Activated T-helper 1 cell treated with anti-CD3 and anti-CD28 coated beads, Interleukin-12 subunit alpha, Interleukin-12 subunit beta, Interleukin-2, Interleukin-4 antibody, amounts not matched to agents 30 ng/mL and 10 ng/mL and 1 ng/mL, durations not matched to agents 14 hours and 24 hours and 36 hours (primary cell): ENCODE measurements around the gene APBA3. TPM values are rescaled to one million over a fixed set of nuclear protein-coding genes. Genes with fewer than 3 reads are reported as not detected.
A peak's percentile ranks its signal among the peaks of the same experiment; 100 is the strongest.

Experiments used
- DNase-seq: peaks from one replicate; pipeline ENCODE4 v3.0.0; 2021; ENCODE audit warnings: low spot score
- H3K27ac Mint-ChIP-seq: one replicate; pipeline ENCODE4 v1.8.0; 2021; ENCODE audit warnings: mild to moderate bottlenecking, mixed read lengths
- H3K27me3 Mint-ChIP-seq: one replicate; pipeline ENCODE4 v1.8.0; 2022; ENCODE audit warnings: mild to moderate bottlenecking, moderate library complexity, mixed read lengths; ENCODE audit not compliant: insufficient read depth
- H3K36me3 Mint-ChIP-seq: one replicate; pipeline ENCODE4 v1.8.0; 2021; ENCODE audit warnings: low read depth, mixed read lengths
- H3K4me1 Mint-ChIP-seq: one replicate; pipeline ENCODE4 v1.8.0; 2021; ENCODE audit warnings: low read depth, mixed read lengths
- H3K4me3 Mint-ChIP-seq: one replicate; pipeline ENCODE4 v1.8.0; 2021; ENCODE audit warnings: mild to moderate bottlenecking, moderate library complexity, mixed read lengths
- H3K9me3 Mint-ChIP-seq: one replicate; pipeline ENCODE4 v1.8.0; 2021; ENCODE audit warnings: mixed read lengths
- intact Hi-C: fragments of 100-400 bp; cut with micrococcal nuclease; formaldehyde crosslinking; loops from one replicate; pipeline ENCODE4 v1.15.1; 2024
- total RNA-seq: library from RNA; stranded (reverse); gene quantifications from 2 replicates; pipeline ENCODE4 v1.2.3, GENCODE V29; 2022

Gene APBA3
- 45.4 and 48.9 TPM in 2 replicates for total RNA-seq

DNA sequence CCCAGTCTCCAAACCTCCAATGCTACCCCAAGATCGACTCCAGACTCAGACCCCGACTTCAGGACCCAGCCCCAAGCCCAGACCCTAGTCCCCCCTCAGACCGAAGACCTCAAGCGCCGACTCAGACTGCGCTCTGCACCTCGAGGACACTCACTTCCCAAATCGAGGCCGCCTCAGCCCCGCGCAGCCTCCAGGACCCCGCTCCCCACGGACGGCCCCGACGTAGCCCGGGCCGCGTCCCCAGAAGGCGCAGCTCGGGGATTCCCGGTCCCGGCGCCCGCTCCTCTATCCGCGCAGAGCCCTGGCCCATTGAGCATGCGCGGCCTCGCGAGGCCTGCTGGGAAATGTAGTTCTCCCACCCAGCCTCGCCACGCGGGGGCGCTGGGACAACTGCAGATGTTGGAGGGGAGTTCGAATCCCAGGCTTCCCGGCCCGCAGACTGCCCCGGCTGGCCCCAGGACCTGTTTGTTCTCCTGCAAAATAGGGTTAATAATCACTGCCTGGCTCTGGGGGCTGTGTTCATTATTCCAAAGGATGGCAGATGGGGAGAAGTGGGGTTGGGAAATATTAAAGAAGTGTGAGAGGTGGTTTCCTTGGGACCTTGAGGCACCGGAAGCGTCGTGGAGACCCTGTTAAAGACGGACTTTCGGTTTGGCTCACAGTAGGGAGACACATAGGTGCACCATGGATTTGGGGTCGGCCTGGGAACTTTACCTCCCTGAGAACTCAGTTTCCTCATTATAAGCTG, at the start of gene APBA3:
Gene APBA3, minus strand, starts transcription at position 311 of the 748 bp plus-strand sequence. CDS start 1,428 bp downstream, outside the sequence.
- Mint-ChIP-seq H3K4me3 (peak within 1 kb of the TSS; percentile 100), H3K27me3 (peaks cover 2% of the 10 kb centered on the region), H3K36me3 (peaks cover 13% of the 10 kb centered on the region), H3K9me3 (no peaks in the 10 kb centered on the region), H3K4me1 (peaks cover 23% of the 10 kb centered on the region), H3K27ac (peak within 1 kb of the TSS; percentile 99)
- DNase-seq, result peak; percentile 93
- intact Hi-C loops, result loop anchor here (1.0 to 5.0 kb wide), 13 partner anchors 37 to 977 kb away; partner anchors contain the start of genes ANKRD24, DAPK3, DPP9 and EEF2

GRCh38 chr19:3810708-3811355, 49.3 kb upstream of the APBA3 start:
- peaks cover 4% of the 10 kb centered on the region for H3K36me3 Mint-ChIP-seq
- H3K4me1 Mint-ChIP-seq, result peaks cover 34% of the 10 kb centered on the region
- H3K27ac Mint-ChIP-seq, result no peak overlapping the region
- peaks cover 9% of the 10 kb centered on the region for H3K9me3 Mint-ChIP-seq
- intact Hi-C loops, result no loop called here
- DNase-seq, result no peak
- no peak overlapping the region for H3K4me3 Mint-ChIP-seq
- H3K27me3 Mint-ChIP-seq, result no peaks in the 10 kb centered on the region

DNA sequence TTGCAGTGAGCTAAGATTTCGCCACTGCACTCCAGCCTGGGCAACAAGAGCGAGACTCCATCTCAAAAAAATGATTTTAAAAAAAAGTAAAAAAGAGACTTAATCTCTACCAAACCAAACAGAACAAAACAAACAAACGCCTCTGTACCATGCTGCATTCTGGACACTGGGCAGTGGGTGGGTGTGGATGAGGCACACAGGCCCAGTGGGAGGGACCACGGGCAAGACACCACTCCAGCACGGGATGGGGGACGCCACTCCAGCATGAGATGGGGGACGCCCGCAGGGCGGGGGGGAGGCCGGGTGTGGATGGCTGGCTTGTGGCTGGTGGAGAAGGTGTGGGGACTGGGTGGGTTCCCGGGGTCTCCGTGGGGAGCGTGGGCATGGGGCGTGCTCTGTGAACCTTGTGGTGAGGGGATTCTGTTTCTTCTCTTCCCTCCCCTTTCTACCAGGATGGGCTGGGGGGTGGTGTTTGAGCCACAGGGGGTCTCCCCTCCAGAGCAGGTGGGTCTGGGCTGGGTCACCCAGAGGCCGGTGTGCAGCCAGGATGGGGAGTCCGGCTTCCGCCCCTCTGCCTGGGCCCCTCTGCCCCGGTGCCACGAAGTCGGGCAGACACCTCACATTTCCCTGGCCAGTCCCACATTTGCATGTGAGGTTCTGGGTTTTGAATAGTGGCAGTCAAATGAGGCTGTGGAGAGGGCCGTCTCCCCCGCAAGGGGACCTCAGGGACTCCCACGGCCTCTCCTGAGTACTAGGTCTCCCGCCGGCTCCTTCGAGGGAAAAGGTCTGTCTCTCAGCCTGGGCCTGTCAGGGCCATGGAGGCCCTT, 48.6 kb upstream of the APBA3 start:
- H3K4me3 Mint-ChIP-seq, result no peak overlapping the region
- DNase-seq, result no peak
- intact Hi-C loops, result no loop called here
- peaks cover 38% of the 10 kb centered on the region for H3K4me1 Mint-ChIP-seq
- H3K27me3 Mint-ChIP-seq, result no peaks in the 10 kb centered on the region
- peaks cover 4% of the 10 kb centered on the region for H3K36me3 Mint-ChIP-seq
- peaks cover 9% of the 10 kb centered on the region for H3K9me3 Mint-ChIP-seq
- H3K27ac Mint-ChIP-seq, result no peak overlapping the region

DNA sequence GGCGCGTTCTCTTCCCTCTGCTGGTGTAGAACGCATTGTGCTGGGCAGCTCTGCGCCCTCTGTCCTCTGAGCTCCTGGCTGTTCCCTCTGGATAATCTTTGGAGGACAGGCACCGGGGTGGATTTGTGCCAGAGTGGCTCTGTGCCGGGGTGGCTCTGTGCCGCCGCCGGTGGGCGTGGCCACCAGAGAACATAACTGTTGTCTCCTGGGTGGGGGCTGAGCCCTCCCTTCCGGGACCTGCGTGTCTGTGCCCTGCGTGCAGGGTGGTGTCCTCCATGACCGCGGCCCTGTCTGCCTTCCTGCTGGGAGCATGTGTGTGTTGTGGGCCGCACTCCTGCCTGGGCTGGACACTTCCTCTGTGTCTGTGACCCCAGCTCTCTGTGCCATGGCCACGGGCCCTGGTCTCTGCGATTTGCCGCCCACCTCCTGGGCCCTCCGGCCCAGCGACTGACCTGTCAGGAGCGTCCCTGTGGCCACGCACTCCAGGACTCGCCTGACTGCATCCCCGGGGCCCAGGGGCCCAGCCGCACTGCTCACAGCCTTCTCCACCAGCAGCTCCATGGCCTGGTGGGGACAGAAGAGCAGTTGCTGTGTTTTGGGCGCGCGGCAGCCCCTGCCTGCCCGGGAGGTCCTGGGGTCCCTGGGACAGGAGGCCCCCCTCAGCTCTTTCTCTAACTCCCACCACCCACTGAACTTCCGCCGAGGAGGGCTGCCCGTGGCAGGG, 47.1 kb upstream of the APBA3 start:
- no peak overlapping the region for H3K4me3 Mint-ChIP-seq
- DNase-seq, result no peak
- no peaks in the 10 kb centered on the region for H3K27me3 Mint-ChIP-seq
- peaks cover 27% of the 10 kb centered on the region for H3K4me1 Mint-ChIP-seq
- H3K9me3 Mint-ChIP-seq, result peaks cover 9% of the 10 kb centered on the region
- H3K36me3 Mint-ChIP-seq, result peaks cover 4% of the 10 kb centered on the region
- intact Hi-C loops, result no loop called here
- H3K27ac Mint-ChIP-seq, result no peak overlapping the region

GRCh38 chr19:3807574-3808354, 46.3 kb upstream of the APBA3 start:
- peak overlapping the region; percentile 4 for H3K27ac Mint-ChIP-seq

DNA sequence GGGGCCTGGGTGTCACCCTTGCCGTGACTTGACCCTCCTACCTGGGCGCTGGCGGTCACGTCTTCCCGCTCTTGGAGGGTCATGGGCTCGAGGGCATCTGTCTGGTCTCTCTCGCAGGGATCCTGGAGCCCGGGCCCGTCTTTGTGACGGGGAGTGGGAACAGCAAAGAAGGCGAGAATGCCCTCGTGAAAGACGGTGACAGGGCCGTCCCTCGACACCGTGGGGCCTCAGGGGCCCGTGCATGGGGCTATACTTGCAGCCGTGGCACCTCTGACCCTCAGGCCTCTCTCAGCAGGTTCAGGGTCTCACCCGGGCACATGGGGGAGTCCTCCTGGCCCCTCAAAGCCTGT, 45.6 kb upstream of the APBA3 start:
- H3K36me3 Mint-ChIP-seq, result no peaks in the 10 kb centered on the region
- intact Hi-C loops, result no loop called here
- no peak overlapping the region for H3K27ac Mint-ChIP-seq
- H3K27me3 Mint-ChIP-seq, result no peaks in the 10 kb centered on the region
- H3K4me1 Mint-ChIP-seq, result peaks cover 12% of the 10 kb centered on the region
- peaks cover 5% of the 10 kb centered on the region for H3K9me3 Mint-ChIP-seq
- H3K4me3 Mint-ChIP-seq, result no peak overlapping the region
- DNase-seq, result no peak

More at GRCh38 chr19:3807574-3808354, 46.3 kb upstream of the APBA3 start:
- H3K9me3 Mint-ChIP-seq, result peaks cover 9% of the 10 kb centered on the region
- peaks cover 4% of the 10 kb centered on the region for H3K36me3 Mint-ChIP-seq
- H3K27me3 Mint-ChIP-seq, result no peaks in the 10 kb centered on the region
- intact Hi-C loops, result no loop called here
- DNase-seq, result no peak
- no peak overlapping the region for H3K4me3 Mint-ChIP-seq
- H3K4me1 Mint-ChIP-seq, result peaks cover 18% of the 10 kb centered on the region

GRCh38 chr19:3805859-3806258, 44.4 kb upstream of the APBA3 start:
- peaks cover 2% of the 10 kb centered on the region for H3K27me3 Mint-ChIP-seq

GRCh38 chr19:3804429-3804828, 42.9 kb upstream of the APBA3 start:
- no peak overlapping the region for H3K4me3 Mint-ChIP-seq
- no peak overlapping the region for H3K27ac Mint-ChIP-seq
- intact Hi-C loops, result no loop called here
- no peaks in the 10 kb centered on the region for H3K36me3 Mint-ChIP-seq
- DNase-seq, result no peak
- peaks cover 7% of the 10 kb centered on the region for H3K27me3 Mint-ChIP-seq
- H3K4me1 Mint-ChIP-seq, result peaks cover 18% of the 10 kb centered on the region
- H3K9me3 Mint-ChIP-seq, result peaks cover 5% of the 10 kb centered on the region

More at GRCh38 chr19:3805859-3806258, 44.4 kb upstream of the APBA3 start:
- Mint-ChIP-seq H3K9me3 (peaks cover 5% of the 10 kb centered on the region), H3K4me1 (peaks cover 18% of the 10 kb centered on the region), H3K4me3 (no peak overlapping the region), H3K36me3 (no peaks in the 10 kb centered on the region), H3K27ac (no peak overlapping the region)
- intact Hi-C loops, result no loop called here
- DNase-seq, result no peak

GRCh38 chr19:3803986-3804385, 42.5 kb upstream of the APBA3 start:
- intact Hi-C loops, result no loop called here

GRCh38 chr19:3803114-3803888, 41.8 kb upstream of the APBA3 start:
- H3K27ac Mint-ChIP-seq, result no peak overlapping the region
- H3K9me3 Mint-ChIP-seq, result peaks cover 4% of the 10 kb centered on the region
- peaks cover 7% of the 10 kb centered on the region for H3K27me3 Mint-ChIP-seq
- H3K4me3 Mint-ChIP-seq, result no peak overlapping the region
- peaks cover 2% of the 10 kb centered on the region for H3K36me3 Mint-ChIP-seq
- H3K4me1 Mint-ChIP-seq, result peaks cover 24% of the 10 kb centered on the region
- no peak for DNase-seq
- intact Hi-C loops, result no loop called here

More at GRCh38 chr19:3803986-3804385, 42.5 kb upstream of the APBA3 start:
- no peak overlapping the region for H3K4me3 Mint-ChIP-seq
- peaks cover 22% of the 10 kb centered on the region for H3K4me1 Mint-ChIP-seq
- peaks cover 7% of the 10 kb centered on the region for H3K27me3 Mint-ChIP-seq
- H3K27ac Mint-ChIP-seq, result no peak overlapping the region
- no peak for DNase-seq
- peaks cover 5% of the 10 kb centered on the region for H3K9me3 Mint-ChIP-seq
- H3K36me3 Mint-ChIP-seq, result peaks cover 2% of the 10 kb centered on the region

DNA sequence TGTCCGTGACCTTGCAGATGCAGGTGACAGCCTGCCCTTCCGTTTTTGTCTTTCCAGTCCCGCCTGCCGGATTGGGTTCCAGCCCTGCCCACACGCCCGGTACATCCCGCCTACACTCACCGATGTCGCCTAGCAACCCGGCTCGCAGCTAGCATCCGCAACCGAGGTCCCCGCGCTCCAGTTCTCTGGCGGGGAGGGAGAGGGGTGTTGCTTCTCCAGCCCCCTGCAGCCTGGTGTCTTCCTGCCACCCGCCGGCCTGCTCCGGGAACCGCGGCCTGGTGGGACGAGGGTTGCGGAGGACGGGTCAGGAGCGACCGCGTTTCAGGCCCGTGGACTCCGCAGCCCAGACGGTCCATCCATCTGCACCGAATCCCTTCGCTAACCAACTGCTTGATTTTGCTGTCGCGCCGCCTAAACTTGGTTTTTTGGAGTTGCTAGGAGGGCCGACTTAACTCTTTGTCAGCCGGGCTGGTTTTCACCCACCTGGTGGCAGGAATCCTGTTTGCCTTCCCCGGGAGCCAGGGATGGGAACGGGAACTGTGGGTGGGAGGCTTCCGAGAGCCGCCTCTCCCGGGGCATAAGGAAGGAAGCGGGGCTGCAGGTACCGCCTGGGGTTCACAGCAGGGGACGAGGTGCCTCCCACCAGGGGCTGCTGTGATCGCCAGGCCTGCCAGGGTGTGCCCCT, 40.1 kb upstream of the APBA3 start:
- peaks cover 5% of the 10 kb centered on the region for H3K36me3 Mint-ChIP-seq
- H3K4me1 Mint-ChIP-seq, result peaks cover 27% of the 10 kb centered on the region
- H3K27ac Mint-ChIP-seq, result peak overlapping the region; percentile 52
- peaks cover 9% of the 10 kb centered on the region for H3K9me3 Mint-ChIP-seq
- peak; percentile 58 for DNase-seq
- peak overlapping the region; percentile 26 for H3K4me3 Mint-ChIP-seq
- intact Hi-C loops, result loop anchor here (1.0 kb wide), 1 partner anchor 11 kb away; no protein-coding TSS in a partner anchor
- H3K27me3 Mint-ChIP-seq, result peaks cover 7% of the 10 kb centered on the region
